ENCODE results near the gene PSMB4. TPM values are rescaled to one million over a fixed set of nuclear protein-coding genes. Genes with fewer than 3 reads are reported as not detected.
"Not testable (repeated sequence)": the region's sequence is repeated elsewhere in the genome, so short reads cannot be mapped to it uniquely, and the experiment has no call there.

Gene PSMB4
- 662 and 883 TPM in 2 replicates for total RNA-seq (2014; rRNA removed; shearing (Covaris generic))

DNA sequence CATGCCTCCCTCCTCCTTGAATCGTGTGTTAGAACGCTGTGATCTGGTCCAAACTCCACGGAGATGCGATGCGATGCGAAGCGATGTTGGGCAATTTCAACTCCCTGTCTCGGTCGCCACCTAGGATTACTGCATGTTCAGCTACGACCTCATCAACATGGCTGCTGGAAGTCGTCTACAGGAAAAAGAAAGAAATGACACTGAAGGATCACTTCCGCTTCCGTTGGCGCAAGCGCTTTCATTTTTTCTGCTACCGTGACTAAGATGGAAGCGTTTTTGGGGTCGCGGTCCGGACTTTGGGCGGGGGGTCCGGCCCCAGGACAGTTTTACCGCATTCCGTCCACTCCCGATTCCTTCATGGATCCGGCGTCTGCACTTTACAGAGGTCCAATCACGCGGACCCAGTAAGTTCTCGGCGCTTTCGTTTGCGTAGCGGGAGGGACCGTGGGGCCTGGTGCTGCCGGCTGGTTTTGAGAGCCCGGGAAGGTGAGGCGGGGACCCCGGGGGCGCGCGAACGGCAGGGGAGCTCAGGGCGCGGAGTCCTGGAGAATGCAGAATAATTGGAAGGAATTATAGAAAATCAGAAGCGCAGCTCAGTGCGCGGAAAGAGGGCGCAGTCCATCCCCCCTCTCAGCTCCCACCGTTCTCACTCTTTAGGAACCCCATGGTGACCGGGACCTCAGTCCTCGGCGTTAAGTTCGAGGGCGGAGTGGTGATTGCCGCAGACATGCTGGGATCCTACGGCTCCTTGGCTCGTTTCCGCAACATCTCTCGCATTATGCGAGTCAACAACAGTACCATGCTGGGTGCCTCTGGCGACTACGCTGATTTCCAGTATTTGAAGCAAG is at the start of gene PSMB4:
Gene PSMB4 (plus strand): TSS at position 250 of the 848 bp plus-strand sequence. CDS start 15 bp downstream, at position 265.
- peak; percentile 93 for DNase-seq (ENCODE audit: low read depth)

DNA sequence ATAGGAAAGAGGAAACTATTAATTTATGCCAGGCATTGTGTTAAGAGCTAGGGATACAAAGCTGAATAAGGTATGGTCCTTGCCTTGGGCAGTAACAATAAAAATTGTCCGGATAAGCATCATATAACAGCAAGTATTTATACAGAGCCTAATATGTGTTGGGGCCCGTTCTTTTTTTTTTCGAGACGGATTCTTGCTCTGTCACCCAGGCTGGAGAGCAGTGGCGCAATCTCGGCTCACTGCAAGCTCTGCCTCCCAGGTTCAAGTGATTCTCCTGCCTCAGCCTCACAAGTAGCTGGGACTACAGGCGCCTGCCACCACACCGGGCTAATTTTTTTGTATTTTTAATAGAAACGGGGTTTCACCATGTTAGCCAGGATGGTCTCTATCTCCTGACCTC is 49.0 kb upstream of the PSMB4 start:
- not testable (repeated sequence) for DNase-seq (ENCODE audit: low read depth)

DNA sequence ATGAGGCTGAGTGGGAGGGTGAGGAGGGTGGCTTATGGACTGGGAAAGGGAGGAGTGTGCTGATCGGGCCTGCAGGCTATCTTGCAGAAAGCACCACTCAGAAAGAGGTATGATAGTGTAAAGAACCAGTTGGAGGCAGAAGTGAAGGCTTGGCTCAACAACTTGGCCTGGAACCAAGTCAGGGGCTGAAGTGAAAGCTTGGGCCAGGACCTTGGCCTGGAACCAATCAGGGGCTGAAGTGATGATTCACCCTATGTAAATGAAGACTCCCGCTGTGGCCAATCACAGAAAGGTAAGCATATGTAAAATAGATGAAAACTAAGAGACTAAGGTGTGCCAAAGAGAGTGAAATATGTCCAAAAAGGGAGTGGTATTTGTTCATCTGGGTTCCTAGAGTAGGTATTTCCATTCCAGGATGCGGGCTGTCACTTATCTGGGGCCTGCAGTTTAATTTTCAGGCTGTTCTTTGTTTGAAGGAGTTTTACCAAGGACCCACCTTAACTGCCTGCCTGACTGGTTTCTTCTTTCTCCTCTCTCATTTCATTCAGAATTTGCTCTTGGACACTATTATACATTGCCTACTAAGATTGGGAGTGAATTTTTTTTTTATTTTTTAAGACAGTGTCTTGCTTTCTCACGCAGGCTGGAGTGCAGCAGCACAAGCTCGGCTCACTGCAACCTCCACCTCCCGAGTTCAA is 47.2 kb upstream of the PSMB4 start:
- peak; percentile 36 for DNase-seq (ENCODE audit: low read depth)

DNA sequence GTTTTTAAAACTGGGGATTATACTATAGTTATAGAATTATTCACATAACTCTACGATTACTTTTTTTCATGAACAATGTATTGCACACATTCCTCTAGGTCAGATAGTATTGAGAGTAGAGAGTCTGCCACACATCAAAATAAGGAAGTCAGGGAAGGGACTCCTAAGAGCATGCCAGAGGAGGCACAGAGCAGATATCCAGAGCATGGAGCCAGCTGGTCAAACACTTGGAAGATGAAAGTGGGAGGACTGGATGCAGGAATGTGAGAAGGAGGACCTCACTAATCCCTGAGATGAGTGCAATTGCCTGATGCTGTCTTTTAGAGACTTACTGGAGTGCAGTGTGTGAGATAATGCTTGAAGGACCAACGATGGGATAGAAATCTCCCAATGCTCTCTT is 42.7 kb upstream of the PSMB4 start:
- DNase-seq (ENCODE audit: low read depth) = no peak

DNA sequence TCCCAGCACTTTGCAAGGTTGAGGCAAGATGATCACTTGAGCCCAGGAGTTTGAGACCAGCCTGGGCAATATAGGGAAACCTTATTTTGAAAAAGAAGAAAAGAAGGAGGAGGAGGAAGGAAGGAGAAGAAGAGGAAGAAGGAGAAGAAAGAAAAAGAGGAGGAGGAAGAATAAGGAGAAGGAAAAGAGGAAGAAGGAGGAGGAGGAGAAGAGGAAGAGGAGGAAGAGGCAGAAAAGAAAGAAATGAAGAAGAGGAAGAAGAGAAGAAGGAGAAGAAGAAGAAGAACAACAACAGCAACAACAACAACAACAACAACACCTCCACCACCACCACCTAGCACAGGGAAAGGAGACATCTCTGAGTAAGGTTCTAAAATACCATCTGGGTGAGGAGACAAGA is 37.5 kb upstream of the PSMB4 start:
- no peak for DNase-seq (ENCODE audit: low read depth)

DNA sequence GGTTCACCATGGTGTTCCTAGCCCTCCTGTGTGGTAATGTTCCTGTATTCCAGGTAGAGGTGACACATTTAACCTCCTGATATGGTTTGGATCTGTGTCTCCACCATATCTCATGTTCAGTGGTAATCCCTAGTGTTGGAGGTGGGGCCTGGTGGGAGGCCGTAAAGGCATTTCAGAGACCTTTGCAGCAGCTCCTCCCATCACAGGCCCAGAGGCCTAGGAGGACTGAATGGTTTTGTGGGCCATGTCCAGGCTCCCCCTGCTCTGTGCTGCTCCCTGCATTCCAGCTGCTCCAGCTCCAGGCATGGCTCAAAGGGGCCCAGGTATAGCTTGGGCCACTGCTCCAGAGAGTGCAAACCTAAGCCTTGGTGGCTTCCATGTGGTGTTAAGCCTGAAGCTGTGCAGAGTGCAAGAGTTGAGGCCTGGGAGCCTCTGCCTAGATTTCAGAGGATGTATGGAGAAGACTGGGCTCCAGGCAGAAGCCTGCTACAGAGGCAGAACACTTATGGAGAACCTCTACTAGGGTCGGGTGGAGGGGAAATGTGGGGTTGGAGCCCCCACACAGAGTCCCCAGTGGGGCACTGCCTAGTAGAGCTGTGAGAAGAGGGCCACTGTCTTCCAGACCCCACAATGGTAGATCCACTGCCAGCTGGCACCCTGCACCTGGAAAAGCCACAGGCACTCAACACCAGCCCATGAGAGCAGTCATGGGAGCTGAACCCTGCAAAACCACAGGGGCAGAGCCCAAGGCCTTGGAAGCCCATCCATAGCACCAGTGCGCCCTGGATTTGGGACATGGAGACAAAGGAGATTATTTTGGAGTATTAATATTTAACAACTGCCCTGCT is 36.8 kb upstream of the PSMB4 start:
- no peak for DNase-seq (ENCODE audit: low read depth)

DNA sequence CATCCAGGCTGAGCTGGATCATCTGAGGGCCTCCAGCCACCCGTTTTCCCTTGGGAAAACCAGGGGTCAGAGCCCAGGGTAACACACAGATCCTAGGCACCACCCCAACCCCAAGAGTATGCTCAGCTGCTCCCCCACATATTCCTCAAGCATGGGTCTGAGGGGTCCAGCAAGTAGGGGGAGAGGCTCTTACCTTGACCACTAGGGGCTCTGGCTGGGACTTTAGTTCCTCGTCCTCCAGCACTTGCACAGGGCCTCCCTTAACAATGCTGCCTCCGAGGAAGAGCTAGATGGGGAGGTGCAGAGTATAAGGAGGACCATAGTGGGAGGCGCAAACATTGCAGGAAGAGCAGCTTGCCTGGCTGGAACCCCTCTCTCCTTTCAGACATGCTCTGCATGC is 34.4 kb upstream of the PSMB4 start:
- DNase-seq (ENCODE audit: low read depth) = no peak

DNA sequence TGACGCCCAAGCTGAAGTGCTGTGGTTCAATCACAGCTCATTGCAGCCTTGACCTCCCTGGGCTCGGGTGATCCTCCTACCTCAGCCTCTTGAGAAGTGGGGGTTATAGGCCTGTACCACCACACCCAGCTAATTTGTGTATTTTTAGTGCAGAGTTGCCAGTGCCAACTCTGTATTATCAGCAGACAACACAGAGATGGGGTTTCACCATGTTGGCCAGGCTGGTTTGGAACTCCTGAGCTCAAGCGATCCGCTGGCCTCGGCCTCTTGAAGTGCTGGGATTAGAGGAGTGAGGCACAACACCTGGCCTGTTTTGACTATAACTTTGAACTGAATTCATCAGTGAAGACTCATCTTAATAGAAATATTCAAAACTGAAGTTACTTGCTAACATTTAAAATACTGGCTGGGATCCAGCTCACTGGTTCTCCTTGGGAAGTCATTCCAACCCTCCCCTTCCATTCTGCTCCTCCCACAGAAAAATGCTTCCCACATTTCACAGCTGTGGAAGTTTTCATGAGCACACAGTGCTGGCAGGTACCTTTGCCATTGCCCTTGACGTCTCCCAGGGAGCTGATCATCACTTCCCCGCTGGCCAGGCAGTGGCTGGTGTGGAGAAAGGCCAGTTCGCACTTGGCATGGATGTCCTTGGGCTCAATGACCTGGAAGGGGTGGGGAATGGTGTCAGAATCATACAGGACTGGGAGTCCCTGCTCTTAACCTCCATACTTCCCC is 31.5 kb upstream of the PSMB4 start:
- DNase-seq (ENCODE audit: low read depth) = no peak

DNA sequence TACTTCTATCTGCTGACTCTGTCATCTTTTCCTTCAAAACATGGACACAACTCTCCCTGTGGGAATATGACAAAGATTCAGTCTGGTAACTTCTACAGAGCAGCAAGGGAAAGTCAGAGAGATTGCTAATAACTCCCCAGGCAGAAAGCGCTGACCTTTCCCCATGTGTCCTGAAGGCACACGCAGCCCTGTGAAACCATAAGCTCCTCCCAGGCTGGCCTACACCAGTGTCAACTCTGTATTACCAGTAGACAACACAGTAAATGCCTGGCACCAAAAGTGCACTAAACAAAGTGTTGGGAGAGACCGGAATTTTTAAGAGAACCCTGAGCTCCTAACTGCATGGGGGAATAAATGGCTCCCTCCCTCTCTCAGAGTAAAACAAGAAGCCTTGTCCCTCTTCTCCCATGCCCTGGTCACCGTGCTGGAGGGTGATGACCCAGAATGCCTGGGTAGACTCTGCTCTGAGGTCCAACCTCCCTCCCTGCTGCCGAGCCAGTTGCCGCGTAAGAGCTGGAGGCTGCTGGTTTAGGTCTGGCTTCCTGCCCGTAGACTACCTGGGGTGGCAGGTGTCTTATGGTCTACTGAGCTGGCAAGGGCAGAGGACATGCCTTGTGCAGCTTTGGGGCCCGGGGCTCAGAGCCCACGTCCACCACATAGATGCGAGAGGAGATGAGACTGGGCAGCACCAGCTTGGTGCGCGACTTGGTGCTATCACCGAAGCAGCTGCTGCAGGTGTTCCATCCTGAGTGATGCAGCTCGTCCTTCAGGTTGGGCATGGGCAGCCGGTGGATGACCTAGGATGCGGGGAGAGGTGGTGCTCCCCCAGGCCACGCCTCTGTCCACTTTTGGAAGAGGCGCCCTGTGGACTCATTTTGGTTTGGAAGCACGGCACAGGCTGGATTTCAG is 30.7 kb upstream of the PSMB4 start:
- DNase-seq (ENCODE audit: low read depth) = no peak

DNA sequence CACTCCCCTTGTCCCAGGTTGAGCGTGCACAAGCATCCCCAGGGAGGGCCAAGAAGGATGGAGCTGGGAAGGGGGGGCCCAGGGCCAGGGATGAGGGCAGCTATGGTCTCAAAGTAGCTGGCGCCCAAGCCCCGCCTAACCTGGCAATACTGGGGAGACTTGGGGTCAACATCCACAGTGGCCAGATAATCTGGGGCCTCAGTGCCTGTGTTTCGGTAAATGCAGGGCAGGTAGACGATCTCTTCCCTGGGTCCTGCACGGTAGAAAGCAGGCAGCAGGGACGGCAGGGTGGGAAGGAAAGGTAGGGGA is 30.1 kb upstream of the PSMB4 start:
- no peak for DNase-seq (ENCODE audit: low read depth)

DNA sequence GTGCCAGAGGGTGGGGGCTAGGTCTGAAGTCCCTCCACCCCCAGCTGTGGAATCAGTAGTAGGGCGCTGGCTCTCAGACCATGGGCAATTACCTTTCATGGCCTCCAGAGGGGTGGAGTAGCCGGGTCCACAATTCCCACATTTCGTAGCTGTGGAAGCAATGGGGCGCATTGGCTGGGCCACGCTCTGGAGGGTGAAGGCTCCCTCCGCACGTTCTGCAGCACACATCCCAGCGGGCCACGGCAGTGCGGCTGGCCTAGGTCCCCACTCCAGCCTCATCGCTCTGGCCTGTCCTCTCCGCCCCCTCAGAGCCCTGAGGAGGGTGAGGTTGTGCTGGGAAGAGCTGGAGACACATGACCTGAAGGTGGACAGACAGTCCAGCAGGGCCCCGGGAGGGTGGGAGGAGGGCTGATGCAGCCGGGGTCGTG is 29.7 kb upstream of the PSMB4 start:
- no peak for DNase-seq (ENCODE audit: low read depth)

DNA sequence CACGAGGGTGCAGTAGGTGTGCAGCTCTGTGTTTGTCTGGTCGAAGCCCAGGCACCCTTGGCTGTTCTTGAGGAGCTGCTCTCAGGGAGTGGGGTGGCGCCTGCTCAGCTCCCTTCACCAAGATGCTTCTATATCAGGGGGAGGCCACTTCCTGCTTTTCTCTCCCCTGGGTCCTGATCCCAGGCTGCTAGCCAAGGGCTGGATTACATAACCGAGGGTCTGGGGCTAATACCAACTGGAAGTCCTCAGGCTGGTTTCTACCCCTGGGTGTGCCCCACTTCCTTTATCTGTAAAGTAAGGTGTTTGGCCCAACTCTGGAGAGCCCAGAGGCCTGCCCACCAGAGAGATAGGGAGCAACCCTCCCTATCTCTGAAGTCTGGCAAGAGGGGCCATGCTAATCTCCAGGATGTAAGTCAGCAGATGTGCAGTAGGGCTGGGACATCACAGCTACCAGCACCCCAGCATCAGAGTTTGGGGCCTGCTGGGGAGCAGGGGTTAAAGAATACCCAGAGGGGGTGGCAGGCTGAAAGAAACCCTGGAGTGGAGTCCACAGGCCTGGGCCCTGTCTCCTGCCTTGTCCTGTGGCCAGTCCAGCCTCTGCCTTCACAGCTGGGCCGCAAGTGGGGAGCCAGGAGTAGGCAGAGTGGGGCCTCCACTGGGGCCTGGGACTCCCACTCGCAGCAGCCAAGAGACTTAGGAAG is 29.0 kb upstream of the PSMB4 start:
- no peak for DNase-seq (ENCODE audit: low read depth)

DNA sequence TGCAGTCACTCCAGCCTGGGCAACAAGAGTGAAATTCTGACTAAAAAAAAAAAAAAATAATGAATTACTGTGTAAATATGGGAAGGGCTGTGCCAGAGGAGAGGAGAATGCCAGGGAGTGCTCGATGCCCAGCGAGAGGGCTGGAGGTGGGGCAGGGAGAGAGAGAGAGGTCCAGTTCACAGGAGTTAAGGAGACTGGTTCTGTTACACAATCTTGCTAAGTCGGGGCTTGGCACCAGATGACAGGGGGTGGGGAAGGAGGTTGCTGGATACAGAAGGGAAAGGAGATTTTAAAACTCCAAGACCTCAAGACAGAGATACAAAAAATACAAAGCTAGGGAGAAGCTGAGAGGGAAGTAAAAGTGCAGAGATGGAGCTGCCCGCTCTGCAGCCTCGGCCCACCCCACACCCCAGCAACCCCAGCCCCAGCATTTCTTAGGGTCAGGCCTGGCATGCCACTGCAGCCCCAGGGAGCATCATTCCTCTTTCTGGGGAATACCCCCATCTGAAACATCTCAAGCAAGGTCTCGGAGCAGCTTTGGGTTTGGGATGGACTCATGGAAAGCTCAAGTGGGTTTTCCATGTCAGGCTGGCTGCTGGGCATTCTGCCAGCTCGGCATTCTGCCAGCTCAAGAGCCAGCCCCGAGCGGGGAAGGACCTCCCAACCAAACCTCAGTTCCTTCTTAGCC is 27.9 kb upstream of the PSMB4 start:
- DNase-seq (ENCODE audit: low read depth) = peak; percentile 61

DNA sequence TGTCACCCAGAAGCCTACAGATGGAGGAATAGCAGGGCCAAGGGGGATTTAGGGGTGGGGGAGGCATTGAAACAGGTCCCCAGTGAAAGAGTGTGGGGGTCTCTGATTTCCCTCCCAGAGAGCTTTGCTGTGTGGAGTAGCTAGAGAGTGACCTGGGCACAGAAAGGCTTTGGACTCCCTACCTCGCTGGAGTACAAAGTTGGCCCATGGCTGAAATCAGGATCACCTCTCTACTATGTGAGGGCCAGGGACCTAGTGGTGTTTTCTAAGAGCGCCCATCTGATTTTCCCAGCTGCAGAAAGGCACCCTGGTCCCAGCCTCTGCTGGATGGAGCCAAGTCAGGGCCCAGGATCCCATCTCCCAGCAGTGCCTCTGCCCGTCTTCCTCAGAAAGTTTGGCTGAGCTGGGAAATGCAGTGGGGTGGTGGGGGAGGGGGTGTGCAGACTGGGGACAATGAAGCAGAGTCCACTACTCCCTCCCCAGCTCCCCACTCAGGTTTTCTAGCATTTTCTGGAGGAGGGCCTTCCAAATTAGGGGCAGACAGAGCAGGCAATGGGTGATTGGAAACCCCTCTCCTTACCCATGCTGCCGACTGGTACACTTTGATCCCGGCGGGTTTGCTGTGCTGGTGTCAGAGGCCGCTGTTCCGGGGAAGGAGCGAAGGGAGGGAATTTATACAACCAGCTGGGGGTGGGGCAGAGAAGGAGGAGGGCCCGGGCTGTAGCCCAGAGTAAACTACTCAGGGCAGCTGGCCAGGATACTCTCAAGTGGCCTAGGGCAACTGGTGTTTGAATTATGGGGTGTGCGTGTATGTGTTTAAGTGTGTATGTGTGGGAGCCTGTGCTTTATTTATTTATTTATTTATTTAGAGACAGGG is 27.1 kb upstream of the PSMB4 start, which contains the start of gene SELENBP1:
Gene SELENBP1 (minus strand): TSS at position 648 of the 877 bp plus-strand sequence. CDS start 64 bp downstream, at position 584.
- peak; percentile 61 for DNase-seq (ENCODE audit: low read depth)

DNA sequence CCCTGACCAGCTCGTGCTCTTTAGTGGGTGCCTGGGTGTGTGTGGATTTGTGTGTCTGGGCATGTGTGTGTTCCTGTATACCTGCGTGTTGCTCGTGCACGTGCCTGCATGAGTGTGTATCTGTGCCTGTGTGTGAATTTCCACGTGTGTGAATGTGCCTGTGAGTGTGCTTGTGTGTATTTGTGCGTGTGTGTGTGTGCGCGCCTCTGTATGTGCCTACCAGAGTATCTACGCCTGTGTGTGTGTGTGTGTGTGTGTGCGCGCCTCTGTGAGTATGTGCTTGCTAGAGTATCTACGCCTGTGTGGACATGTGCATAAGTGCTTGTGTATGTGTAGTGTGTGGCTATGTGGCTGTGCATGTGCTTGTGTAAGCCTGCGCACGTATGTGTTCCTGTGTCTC is 26.2 kb upstream of the PSMB4 start:
- no peak for DNase-seq (ENCODE audit: low read depth)

DNA sequence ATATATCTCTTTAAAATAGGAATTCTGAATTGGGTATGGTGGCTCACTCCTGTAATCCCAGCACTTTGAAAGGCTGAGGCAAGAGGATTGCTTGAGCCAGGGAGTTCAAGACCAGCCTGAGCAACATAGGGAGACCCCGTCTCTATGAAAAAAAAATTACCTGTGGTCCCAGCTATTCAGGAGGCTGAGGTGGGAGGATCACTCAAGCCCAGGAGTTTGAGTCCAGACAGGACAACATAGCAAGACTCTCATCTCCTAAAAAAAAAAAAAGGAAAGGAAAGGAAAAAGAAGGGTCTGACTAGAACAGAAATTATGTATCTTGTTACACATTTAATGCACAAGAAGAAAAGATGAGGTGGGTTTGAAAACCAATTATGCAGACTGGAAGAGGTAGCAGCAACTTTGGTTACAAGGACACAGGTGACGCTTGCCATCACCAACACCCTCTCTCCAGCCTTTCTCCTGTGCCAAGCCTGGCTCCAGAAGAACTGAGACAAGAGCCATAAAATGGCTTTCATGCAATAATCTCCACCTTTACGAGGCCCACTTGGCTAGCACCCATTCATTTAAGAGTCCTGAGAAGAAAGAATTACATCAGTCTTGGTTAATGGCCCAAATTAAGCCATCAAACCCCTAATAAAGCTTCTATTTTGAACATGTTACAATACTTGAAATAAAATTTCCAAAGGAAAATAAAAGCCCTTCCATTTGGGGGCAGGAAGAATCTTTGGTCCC is 22.1 kb upstream of the PSMB4 start:
- no peak for DNase-seq (ENCODE audit: low read depth)

DNA sequence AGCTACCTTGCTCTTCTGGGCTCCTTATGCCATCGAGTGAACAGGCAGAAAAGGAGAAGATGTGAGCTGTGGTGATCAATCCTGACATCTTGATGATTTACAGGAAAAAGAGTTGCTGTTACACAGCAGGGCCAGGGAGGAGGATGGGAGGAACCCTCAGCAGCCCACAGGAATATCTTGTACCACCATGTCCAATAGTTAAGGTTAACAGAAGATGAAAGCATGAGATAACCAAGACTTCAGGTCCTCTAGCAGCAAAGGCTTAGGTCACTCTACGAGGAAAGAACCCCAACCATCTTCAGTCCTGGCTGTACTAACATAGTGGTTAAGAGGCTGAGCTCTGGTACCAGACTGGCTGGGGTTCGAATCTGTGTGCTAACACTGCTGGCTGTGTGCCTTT is 14.8 kb upstream of the PSMB4 start:
- no peak for DNase-seq (ENCODE audit: low read depth)

Measured in Daoy (cell line).